IPS-NIHi7 (cell line): ENCODE measurements around the gene SPEN.
"Not testable (repeated sequence)": the region's sequence is repeated elsewhere in the genome, so short reads cannot be mapped to it uniquely, and the experiment has no call there.

ENCODE experiments used
- DNase-seq: peaks from one replicate; pipeline ENCODE4 v3.0.0; 2012; ENCODE audit warnings: mixed read lengths; ENCODE audit errors: extremely low spot score

Gene SPEN

GRCh38 chr1:15892857-15893599 lies 45.5 kb downstream of the SPEN start:
- DNase-seq, result not testable (repeated sequence)

- no peak for DNase-seq
Observed at GRCh38 chr1:15895233-15895632, 47.7 kb downstream of the SPEN start.

- DNase-seq, result not testable (repeated sequence)
Observed at GRCh38 chr1:15896841-15897610, 49.5 kb downstream of the SPEN start.

GRCh38 chr1:15899266-15899665 lies 51.8 kb downstream of the SPEN start:
- no peak for DNase-seq

- no peak for DNase-seq
Observed at GRCh38 chr1:15900662-15901279, 53.3 kb downstream of the SPEN start.

- no peak for DNase-seq
Observed at GRCh38 chr1:15902882-15903281, 55.4 kb downstream of the SPEN start.

GRCh38 chr1:15908597-15908996 lies 61.1 kb downstream of the SPEN start:
- DNase-seq, result no peak

GRCh38 chr1:15911141-15911540 lies 63.6 kb downstream of the SPEN start:
- no peak for DNase-seq

GRCh38 chr1:15911927-15912326 lies 64.4 kb downstream of the SPEN start:
- DNase-seq, result no peak

GRCh38 chr1:15913607-15914006 lies 66.1 kb downstream of the SPEN start:
- not testable (repeated sequence) for DNase-seq

GRCh38 chr1:15915991-15916390 lies 68.5 kb downstream of the SPEN start:
- no peak for DNase-seq

- no peak for DNase-seq
Observed at GRCh38 chr1:15916417-15916816, 68.9 kb downstream of the SPEN start.

GRCh38 chr1:15916916-15917315 lies 69.4 kb downstream of the SPEN start:
- DNase-seq, result no peak

- DNase-seq, result peak; percentile 8
Observed at GRCh38 chr1:15918962-15919715, 71.6 kb downstream of the SPEN start.

GRCh38 chr1:15923241-15923640 lies 75.7 kb downstream of the SPEN start:
- DNase-seq, result no peak

GRCh38 chr1:15926448-15926847 lies 78.9 kb downstream of the SPEN start:
- DNase-seq, result not testable (repeated sequence)

GRCh38 chr1:15928971-15929965 lies 81.8 kb downstream of the SPEN start:
- DNase-seq, result no peak

GRCh38 chr1:15931401-15931800 lies 83.9 kb downstream of the SPEN start:
- DNase-seq, result no peak

- no peak for DNase-seq
Observed at GRCh38 chr1:15931884-15932283, 84.4 kb downstream of the SPEN start.

GRCh38 chr1:15932612-15933011 lies 85.1 kb downstream of the SPEN start:
- peak; percentile 6 for DNase-seq

- DNase-seq, result no peak
Observed at GRCh38 chr1:15933684-15934083, 86.2 kb downstream of the SPEN start.
